GM12872 (cell line): ENCODE results near the gene LRCOL1.

ENCODE experiments used
- TF ChIP-seq, protein P1 (sequence below): IDR thresholded peaks from 3 replicates; pipeline ENCODE4 v1.5.1; 2011; ENCODE audit warnings: low read depth, mild to moderate bottlenecking, low read length, moderate library complexity; ENCODE audit not compliant: insufficient read depth

The LRCOL1 gene

DNA sequence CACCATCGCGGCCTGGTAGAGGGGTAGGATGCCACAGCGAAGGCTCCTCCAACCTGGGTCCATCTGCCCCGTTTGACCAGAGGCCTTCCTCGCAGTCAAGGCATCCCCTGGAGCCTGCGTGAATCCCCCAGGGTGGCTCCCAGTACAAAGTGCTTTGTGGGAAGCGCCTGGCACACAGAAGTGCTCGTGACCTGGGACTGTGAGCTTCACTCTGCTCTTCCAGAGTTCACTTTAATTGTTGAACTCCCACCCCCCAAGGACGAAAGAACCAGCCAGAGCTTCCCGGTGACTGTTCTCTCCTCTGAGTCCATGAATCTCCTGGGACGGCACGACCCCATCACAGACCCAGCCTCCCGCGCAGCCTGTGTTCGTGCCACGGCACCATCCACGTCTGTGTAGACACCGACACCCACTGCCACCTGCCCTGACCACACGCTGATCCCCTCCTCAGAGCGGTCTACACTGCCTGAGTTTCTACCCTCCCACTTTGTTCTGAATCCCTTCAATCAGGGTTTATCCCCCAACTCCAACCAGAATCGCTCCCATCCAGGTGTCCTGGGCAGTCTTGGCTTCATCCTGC is 24.1 kb upstream of the LRCOL1 start:
- TF ChIP-seq, protein P1, sequence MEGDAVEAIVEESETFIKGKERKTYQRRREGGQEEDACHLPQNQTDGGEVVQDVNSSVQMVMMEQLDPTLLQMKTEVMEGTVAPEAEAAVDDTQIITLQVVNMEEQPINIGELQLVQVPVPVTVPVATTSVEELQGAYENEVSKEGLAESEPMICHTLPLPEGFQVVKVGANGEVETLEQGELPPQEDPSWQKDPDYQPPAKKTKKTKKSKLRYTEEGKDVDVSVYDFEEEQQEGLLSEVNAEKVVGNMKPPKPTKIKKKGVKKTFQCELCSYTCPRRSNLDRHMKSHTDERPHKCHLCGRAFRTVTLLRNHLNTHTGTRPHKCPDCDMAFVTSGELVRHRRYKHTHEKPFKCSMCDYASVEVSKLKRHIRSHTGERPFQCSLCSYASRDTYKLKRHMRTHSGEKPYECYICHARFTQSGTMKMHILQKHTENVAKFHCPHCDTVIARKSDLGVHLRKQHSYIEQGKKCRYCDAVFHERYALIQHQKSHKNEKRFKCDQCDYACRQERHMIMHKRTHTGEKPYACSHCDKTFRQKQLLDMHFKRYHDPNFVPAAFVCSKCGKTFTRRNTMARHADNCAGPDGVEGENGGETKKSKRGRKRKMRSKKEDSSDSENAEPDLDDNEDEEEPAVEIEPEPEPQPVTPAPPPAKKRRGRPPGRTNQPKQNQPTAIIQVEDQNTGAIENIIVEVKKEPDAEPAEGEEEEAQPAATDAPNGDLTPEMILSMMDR = no peak

DNA sequence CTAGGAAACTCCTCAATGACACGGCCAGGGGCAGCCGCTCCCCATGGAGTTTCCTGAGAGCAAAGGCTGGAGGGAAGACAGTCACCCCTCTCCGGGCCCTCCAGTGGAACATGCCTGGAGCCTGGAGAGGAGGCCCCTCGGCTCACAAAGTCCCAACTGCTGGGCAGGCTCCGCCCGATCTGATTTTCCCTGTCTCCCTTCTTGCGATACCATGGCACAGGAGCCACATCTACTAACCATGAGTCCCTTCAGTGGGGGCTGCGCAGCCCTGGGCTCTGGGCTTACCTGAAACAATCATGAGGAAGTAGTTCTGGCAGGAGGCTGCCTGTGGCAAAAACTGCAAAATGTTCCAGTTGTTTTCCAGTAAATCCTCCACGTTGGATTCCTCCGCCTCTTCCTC is 23.5 kb upstream of the LRCOL1 start:
- TF ChIP-seq, protein P1 = no peak

DNA sequence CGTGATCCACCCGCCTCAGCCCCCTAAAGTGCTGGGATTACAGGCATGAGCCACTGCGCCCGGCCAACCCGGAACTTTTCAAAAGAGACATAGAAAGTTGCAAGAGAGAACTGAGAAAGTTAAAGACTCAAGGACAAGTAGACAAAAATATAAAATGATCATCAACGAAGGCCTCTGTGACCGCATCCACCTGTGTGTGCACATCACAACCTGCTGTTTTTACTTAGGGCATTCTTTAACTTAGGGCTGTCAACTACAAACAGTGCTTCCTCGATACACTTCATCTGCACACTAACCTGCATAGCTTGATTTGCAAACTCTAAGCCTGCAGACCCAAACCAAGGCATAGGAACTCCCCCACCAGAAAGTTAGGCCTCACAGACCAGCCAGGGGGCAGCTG is 23.0 kb upstream of the LRCOL1 start:
- TF ChIP-seq, protein P1 = no peak

- TF ChIP-seq, protein P1 = no peak
Observed at GRCh38 chr12:132632521-132633228, 22.3 kb upstream of the LRCOL1 start.

DNA sequence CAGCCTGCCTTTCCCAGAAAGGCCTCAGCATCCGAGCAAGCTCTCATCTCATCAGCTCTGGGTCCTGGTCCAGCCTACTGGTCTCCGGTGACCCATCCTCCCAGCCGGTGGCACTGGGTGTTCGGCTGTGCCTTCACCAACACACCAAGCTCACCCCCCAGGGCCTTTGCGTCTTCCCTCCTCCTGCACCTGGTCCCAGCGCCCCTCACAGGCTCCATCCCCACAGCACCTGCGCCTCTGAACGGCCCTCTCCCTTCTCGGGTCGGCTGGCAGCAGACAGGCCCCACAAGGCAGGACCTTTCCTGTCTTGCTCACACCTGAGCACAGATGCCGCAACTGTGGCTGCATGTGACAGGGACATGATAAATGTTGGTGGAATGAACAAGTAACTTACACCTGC is 21.3 kb upstream of the LRCOL1 start:
- TF ChIP-seq, protein P1 = no peak

- TF ChIP-seq, protein P1 = no peak
Observed at GRCh38 chr12:132630672-132631071, 20.3 kb upstream of the LRCOL1 start.

DNA sequence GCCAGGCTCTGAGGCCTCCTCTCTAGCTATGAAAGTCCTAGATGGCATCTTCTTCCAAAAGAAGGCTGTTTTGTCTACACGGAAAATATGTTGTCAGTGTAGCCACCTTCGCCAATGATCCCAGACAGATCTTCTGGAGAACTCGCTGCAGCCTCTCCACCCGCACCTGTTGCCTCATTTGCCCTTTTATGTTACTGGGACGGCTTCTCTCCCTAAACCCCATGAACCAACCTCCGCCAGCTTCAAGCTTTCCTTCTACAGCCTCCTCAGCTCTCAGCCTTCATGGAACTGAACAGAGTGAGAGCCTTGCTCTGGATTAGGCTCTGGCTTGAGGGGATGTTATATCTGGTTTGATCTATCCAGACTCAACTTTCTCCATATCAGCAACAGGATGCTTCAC is 18.9 kb upstream of the LRCOL1 start:
- TF ChIP-seq, protein P1 = no peak
